ENCODE data around the gene HOMER3. TPM values are rescaled to one million over a fixed set of nuclear protein-coding genes. Genes with fewer than 3 reads are reported as not detected.

HOMER3 gene
- total RNA-seq, 1 experiment from 2014 or later, result 20.2 TPM

DNA sequence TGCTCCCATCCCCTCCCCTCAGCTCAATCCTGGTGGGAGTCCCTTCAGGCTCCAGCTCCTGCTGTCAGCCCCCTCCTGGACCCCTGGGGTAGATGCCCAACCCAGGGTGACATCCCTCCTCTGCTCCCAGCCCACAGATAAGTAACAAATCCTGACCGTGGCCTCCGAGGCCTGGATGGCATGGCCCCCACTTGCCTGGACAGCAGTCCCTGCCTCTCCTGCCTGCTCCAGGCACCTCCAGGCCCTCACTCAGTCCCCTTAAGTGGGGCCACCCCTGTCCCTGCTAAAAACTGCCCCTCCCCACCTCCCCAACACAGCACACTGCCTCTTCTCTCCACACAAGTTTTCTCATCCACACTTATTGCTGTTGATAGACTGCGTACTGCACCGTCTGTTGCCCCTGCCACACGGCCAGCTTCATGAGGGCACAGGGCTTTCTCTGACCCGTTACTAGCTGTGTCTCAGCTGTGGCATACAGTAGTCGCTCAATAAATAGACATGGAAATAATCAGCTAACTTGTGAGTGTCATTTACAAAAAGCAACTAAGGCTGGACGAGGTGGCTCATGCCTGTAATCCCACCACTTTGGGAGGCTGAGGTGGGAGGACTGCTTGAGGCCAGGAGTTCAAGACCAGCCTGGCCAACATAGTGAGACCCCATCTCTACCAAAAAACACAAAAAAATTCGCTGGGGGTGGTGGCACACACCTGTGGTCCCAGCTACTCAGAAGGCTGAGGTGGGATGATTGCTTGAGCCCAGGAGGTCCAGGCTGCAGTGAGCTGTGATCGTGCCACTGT, 50.9 kb downstream of the HOMER3 start:
- H3K27ac Mint-ChIP-seq (ENCODE audit: unreplicated experiment), result no peak overlapping the region
- intact Hi-C loops (cut with micrococcal nuclease; ENCODE audit: unreplicated experiment), result no loop called here
- no peaks in the 10 kb centered on the region for H3K9me3 Mint-ChIP-seq (ENCODE audit: low read depth, unreplicated experiment)
- H3K36me3 Mint-ChIP-seq (ENCODE audit: insufficient read depth, unreplicated experiment), result peaks cover 4% of the 10 kb centered on the region
- CTCF ChIA-PET, result no interaction called here
- BruUV-seq (replicated peaks), result no TSS peak
- H3K4me1 Mint-ChIP-seq (ENCODE audit: low read depth, unreplicated experiment), result no peaks in the 10 kb centered on the region
- H3K27me3 Mint-ChIP-seq (ENCODE audit: unreplicated experiment), result no peaks in the 10 kb centered on the region
- no peak for DNase-seq
- TF ChIP-seq, protein P1, sequence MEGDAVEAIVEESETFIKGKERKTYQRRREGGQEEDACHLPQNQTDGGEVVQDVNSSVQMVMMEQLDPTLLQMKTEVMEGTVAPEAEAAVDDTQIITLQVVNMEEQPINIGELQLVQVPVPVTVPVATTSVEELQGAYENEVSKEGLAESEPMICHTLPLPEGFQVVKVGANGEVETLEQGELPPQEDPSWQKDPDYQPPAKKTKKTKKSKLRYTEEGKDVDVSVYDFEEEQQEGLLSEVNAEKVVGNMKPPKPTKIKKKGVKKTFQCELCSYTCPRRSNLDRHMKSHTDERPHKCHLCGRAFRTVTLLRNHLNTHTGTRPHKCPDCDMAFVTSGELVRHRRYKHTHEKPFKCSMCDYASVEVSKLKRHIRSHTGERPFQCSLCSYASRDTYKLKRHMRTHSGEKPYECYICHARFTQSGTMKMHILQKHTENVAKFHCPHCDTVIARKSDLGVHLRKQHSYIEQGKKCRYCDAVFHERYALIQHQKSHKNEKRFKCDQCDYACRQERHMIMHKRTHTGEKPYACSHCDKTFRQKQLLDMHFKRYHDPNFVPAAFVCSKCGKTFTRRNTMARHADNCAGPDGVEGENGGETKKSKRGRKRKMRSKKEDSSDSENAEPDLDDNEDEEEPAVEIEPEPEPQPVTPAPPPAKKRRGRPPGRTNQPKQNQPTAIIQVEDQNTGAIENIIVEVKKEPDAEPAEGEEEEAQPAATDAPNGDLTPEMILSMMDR (IDR thresholded peaks at IDR 0.05; ENCODE audit: unreplicated experiment), result no peak
- no peak overlapping the region for H3K4me3 Mint-ChIP-seq (ENCODE audit: low read depth, unreplicated experiment)

DNA sequence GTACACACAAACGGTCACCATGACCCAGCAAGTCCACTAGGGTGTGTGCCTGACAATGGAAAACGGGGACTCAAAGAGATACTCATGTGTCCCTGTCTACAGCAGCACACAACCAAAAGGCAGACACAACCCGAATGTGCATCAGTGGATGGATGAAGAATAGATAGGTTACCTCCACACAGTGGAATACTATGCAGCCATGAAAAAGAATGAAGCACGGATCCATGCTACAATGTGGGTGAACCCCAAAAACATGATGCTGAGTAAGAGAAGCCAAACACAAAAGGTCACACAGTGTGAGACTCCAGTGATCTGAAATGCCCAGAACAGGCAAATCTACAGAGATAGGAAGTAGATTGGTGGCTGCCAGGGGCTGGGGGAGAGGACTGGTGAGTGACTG, 54.0 kb downstream of the HOMER3 start:
- Mint-ChIP-seq H3K9me3 (ENCODE audit: low read depth, unreplicated experiment) (no peaks in the 10 kb centered on the region), H3K27me3 (ENCODE audit: unreplicated experiment) (no peaks in the 10 kb centered on the region), H3K4me1 (ENCODE audit: low read depth, unreplicated experiment) (no peaks in the 10 kb centered on the region), H3K36me3 (ENCODE audit: insufficient read depth, unreplicated experiment) (no peaks in the 10 kb centered on the region), H3K4me3 (ENCODE audit: low read depth, unreplicated experiment) (no peak overlapping the region), H3K27ac (ENCODE audit: unreplicated experiment) (no peak overlapping the region)
- CTCF ChIA-PET, result no interaction called here
- TF ChIP-seq, protein P1 (IDR thresholded peaks at IDR 0.05; ENCODE audit: unreplicated experiment), result no peak
- no peak for DNase-seq
- no TSS peak for BruUV-seq (replicated peaks)
- intact Hi-C loops (cut with micrococcal nuclease; ENCODE audit: unreplicated experiment), result no loop called here

DNA sequence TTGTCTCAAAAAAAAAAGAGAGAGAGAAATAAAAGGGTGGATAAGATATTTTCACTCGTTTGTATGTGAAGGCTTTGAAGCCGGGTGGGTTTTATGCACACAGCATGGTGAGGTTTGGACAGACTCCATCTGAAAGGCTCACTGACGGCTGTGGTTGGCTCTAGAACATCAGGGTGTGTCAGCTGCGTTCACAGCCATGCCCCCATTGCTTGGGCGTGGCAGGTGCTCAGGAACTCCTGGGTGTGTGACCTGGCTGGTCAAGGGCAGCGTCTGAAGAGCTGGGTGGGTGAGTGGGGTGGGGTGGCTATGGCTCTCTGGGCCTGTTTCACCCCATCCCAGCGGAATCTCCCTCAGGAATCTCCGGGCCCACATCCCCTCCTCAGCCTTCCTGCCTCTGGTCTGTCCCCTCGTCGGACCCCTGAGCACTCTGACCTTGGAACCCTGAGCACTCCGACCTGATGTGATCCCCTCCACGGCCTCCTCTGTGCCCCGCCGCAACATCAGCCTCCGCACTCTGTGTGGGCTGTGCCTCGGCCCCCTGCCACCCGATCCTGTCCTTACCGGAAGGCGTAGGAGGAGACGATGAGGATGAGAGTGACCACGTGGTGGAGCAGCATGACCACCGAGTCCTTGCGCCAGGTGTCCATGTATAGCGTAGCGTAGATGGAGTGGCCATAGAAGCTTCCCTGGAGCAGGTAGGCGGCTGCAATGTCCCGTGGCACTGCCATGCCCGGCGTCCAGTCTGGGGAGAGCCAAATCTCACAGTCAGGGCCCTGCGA, 57.3 kb downstream of the HOMER3 start:
- Mint-ChIP-seq H3K9me3 (ENCODE audit: low read depth, unreplicated experiment) (no peaks in the 10 kb centered on the region), H3K27me3 (ENCODE audit: unreplicated experiment) (no peaks in the 10 kb centered on the region), H3K4me1 (ENCODE audit: low read depth, unreplicated experiment) (no peaks in the 10 kb centered on the region), H3K4me3 (ENCODE audit: low read depth, unreplicated experiment) (no peak overlapping the region), H3K36me3 (ENCODE audit: insufficient read depth, unreplicated experiment) (peaks cover 5% of the 10 kb centered on the region), H3K27ac (ENCODE audit: unreplicated experiment) (no peak overlapping the region)
- intact Hi-C loops (cut with micrococcal nuclease; ENCODE audit: unreplicated experiment), result no loop called here
- DNase-seq, result no peak
- BruUV-seq (replicated peaks), result no TSS peak
- TF ChIP-seq, protein P1 (IDR thresholded peaks at IDR 0.05; ENCODE audit: unreplicated experiment), result no peak
- CTCF ChIA-PET, result no interaction called here

DNA sequence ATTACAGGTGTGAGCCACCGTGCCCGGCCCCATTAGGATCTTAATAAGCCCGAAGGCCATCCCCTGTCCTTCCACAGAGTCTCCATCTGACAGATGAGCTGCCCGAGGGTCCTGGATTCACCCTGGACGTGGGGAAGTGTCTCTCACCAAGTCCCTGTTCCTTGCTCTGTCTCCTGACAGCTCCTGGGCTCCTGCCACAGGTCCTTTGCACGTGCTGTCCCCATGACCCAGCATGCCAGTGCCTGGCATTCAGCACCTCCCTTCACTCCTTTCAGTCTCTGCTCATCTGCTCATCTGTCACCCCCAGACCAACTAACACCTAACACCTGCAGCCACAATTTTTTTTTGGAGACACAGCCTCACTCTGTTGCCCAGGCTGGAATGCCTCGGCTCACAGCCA, 59.5 kb downstream of the HOMER3 start:
- no peak overlapping the region for H3K27ac Mint-ChIP-seq (ENCODE audit: unreplicated experiment)
- TF ChIP-seq, protein P1 (IDR thresholded peaks at IDR 0.05; ENCODE audit: unreplicated experiment), result no peak
- no peak for DNase-seq
- no peak overlapping the region for H3K4me3 Mint-ChIP-seq (ENCODE audit: low read depth, unreplicated experiment)
- H3K36me3 Mint-ChIP-seq (ENCODE audit: insufficient read depth, unreplicated experiment), result peaks cover 23% of the 10 kb centered on the region
- intact Hi-C loops (cut with micrococcal nuclease; ENCODE audit: unreplicated experiment), result no loop called here
- CTCF ChIA-PET, result no interaction called here
- no peaks in the 10 kb centered on the region for H3K9me3 Mint-ChIP-seq (ENCODE audit: low read depth, unreplicated experiment)
- no peaks in the 10 kb centered on the region for H3K27me3 Mint-ChIP-seq (ENCODE audit: unreplicated experiment)
- no peaks in the 10 kb centered on the region for H3K4me1 Mint-ChIP-seq (ENCODE audit: low read depth, unreplicated experiment)
- BruUV-seq (replicated peaks), result no TSS peak
